DMS 273 (cell line): ENCODE results near the gene GBGT1.
A peak's percentile ranks its signal among the peaks of the same experiment; 100 is the strongest.

Experiments
- DNase-seq: peaks from one replicate; lab custom pipeline; 2025; ENCODE audit not compliant: unreplicated experiment; lab: John Stamatoyannopoulos, UW

The GBGT1 gene

DNA sequence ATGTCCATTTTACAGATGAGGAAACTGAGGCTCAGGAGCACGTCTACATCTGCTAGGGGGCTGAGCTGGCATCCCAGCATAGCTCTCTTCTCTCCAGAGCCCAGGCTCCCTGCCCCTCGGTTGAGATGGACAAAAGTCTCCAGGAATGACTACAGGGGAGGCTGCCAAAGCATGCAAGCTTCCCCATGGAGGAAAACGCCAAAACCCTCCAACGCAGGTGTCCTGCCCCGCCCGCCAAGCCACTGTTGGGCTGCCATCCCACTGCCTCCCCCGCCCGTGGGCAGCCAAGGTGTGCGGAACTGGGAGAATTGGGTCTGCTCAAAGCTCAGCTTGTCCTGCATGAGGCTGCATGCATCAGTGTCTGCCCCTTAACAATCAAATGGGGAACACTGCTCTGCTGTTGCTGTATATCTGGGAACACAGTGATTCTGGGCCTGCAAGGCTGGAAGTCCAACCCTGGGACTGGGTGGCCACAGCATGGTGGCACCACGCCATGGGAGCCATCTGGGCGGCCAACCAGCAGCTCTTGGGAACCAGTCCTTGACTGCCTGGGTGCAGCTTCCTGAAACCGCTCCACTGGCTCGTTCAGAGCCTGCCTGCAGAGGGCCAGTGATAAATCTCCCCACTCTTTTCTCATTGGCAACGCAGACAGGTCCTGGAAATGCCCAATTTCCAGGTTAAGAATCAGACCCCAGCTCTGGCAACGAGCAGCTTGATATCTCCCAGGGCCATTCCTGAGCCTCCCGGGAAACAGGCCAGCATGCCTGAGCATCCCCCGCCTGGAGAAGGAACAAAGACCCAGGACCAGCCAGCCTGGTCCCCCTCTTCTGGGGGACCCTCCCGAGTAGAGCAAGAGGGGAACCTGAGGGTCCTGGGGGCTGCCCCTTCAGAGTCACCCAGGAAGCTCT, 46.2 kb downstream of the GBGT1 start:
- DNase-seq = peak; percentile 74

DNA sequence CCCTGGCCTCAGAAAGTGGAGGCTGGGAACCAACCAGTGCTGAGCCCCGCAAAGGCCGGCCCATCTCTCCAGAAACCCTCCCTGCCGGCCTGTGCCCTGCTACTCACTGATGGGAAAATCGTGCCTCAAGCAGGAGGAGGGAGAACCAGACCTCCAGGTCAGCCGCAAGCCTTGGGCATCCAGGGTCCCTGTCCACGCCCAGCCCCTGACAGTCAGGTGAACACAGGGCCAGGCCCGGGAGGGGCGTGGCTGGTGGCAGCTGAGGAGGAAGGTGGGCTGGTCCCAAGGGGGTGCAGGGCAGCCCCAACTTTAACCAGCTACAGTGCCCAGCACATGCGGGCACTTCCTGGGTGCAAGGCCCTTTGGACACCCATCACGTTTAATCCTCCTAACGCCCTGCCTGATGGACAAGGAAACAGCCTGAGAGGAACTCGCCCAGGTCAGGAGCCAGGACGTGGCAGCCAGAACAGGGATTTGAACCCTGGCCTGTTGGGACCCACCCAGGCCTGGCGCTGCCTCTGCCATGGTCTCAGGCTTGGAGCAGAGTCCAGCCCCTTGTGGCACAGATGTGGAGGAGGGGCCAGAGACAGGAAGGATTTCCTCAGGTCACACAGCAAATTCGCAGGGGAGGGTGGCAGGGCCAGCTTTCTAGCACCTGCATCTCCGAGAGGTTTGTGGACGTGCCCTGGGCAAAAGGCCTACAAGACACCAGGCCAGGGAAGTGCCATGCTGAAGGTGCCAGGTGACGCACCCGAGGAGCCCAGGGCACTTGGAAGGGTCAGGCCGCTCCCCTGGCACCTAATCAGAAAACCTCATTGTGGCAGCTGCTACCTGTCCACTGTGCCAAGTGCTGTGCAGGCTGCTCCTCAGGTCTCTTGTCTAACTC, 47.1 kb downstream of the GBGT1 start:
- no peak for DNase-seq

DNA sequence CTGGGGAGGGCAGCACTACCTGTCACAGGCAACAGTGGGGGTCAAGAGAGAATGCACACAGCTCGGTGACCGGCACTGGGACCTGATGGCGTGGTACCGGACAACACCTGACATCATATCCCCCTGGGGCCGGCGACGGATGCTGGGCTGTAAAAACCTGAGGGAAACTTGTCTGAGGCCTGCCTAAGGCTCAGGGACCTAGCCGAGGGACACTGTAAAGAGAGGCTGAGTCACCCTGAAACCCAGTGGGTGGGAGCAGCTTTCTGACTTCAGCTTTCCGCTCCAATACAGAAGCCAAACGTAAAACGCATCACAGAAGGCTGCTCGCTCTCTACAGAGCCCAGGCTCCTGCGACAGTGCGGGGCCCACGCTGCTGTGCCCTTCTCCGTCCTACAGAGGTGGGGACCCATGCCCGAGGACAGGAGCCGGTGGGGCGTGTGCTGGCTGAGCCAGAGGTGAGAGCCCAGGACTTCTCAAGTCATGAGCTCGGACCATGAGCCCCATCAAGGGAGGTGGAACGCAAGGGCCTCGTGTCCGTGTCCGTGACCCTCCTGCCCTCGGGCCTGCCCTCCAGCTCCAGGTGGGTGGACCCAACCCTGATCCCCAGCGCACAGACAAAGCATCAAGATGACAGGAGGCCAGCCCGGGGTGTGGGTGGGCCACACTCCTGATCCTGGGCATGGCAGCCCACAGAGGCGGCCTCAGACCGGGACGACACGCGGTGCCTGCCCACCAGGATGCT, 47.9 kb downstream of the GBGT1 start:
- DNase-seq = no peak

DNA sequence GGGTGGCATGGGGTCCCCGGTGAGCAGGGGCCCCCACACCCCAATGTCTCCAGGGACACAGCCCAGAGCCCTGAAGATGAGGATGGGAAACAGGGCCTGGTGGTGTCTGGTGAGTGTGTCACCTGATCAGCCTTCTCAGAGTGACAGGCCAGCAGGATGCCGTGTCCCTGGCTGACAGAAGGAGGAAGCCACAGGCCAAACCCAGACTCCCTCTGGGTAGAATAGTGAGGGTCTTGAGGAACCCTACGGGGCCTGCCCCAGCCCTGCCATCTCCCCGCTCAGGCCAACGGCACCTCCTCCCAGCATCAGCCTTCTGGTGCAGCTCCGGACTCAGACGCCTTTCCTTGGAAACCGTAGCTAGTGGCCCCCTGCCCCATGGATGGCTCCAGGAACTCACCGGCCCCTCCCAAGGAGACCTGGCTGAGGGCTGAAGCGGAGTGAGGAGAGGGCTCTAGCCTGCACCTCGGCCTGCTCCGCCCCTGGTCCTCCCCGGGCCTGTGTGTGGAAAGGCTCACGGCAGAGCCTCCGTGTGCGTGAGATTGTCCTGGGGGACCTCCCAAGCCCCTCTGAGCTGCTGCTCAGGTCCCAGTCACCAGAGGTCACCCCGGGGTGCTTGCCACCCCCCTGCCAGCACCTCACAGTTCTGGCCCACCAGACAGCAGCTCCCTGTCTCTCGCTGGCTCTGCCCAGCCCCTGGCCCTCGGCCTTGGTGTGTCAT, 48.7 kb downstream of the GBGT1 start:
- peak; percentile 54 for DNase-seq

DNA sequence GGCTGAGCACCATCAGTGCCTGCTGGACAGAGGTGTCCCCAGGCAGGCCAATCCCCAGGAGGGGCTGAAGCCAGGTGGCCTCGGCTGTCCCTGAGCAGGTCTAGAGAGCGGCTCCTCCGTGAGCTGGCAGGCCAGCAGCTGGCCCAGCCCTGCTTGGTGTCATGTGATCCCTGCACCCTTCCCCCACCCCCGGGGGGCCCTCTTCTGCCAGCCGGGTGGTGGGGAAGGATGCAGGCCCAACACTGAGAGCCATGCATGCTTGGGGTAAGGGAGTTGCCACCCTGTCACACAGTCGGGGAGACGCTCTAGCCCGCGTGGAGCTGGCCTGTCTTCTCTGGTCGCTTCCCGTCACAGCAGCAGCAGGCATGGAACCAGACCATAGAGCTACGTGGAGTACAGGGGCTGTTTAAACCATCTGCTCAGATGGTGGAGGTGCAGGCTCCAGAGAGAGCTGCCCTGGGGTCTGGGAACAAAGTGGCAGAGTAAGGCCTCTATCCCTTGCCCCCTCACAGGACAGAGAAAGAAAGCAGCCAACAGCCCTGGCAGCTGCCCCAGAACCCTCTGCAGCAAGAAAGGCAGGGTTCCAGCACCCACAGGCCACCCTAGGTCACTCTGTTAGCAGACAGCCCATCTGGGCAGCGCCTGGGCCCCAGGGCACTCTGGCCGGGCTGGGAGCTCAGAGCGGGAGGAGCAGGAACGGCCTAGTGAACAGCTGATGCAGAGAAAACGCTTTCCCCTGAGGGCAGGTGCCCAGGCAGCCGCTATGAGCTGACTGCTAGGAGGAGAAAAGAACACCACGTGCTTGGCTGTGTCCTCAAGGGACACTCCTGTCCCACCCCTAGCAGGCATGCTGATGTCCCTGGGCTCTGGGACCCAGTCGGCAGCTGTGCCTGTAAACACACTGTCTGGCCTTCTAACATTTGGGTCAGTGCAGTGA, 49.5 kb downstream of the GBGT1 start:
- peak; percentile 87 for DNase-seq

GRCh38 chr9:133113163-133113948, 50.4 kb downstream of the GBGT1 start:
- no peak for DNase-seq

DNA sequence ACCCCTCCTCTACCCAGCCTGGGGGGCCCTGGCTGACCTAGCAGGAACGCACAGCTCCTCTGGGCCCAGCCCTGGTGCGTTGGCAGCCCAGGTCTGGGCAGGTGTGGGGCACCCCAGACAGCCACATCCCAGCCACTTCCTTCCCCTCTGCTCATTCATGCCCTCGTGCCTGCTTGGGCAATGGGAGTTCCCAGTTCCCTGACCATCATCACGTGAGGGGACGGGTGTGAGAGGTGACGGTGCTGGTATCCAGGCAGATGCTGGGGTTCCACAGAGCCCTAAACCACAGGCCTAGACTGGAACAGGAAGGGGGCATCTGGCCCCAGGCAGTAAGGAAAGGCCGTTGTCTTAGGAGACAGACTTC, 51.1 kb downstream of the GBGT1 start:
- no peak for DNase-seq

GRCh38 chr9:133111808-133112662, 51.7 kb downstream of the GBGT1 start:
- DNase-seq = no peak

GRCh38 chr9:133109931-133110650, 53.6 kb downstream of the GBGT1 start:
- no peak for DNase-seq

DNA sequence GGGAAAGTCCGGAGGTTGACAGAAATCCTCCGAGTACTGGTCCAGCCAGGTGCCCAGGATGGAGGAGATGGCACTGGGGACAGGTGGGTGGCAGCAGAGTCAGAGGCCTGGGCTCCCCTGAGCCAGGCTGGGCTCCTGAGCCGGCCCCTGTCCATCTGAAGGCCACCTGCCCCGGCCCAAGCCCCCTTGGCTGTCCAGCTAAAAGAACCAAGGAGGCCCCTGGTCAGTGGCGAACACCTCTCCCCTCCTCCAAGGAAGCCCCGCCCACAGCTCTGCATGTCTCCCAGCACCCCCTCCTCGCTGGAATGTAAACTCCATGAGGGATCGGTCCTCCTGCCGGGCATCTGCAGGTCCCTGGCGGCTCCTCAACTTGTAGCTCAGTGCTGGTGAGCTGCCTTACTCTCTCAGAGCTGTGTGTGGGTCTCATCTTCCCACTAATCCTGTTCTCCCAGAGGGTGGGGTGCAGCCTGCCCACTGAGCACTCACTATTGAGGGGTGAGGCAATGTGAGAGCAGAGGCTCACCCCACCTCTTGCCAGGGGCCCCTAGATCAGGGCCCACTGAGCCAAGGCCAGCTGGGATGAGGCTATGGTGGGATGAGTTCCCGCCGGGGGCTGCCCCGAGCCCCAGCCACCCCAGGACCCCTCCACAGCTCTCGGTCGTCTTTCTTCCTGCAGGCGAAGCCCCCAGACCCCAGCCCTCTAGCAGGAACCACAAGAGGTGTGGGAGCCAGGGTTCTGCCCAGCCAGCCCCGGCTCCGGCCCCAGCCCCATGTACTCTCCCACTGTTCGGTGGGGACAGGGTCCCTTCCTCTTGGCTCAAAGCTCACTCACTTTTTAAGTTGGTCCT, 54.7 kb downstream of the GBGT1 start:
- DNase-seq = no peak

- DNase-seq = no peak
Measured at GRCh38 chr9:133107961-133108793, 55.5 kb downstream of the GBGT1 start.

DNA sequence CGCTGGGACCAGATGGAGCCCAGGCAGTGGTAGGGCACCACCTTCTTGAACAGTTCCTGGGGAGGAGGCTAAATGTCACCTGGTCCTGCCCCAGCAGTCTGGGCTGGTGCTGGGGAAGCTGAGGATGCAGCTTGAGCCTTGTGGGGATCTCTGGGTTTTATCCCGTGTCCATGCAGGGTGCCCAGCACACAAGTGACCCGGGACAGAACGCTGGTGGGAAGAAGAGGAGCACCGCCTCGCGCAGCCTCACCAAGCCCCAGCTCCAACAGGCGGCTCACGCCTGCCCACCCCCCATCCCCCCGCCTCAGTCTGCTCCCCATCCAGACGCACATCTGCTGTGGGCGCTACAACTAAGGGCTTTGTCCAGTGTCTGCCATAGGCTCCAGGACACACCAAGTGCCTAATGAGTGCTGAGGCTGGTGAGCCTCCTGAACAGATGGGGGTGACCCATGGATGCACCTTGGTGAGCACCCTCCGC, 56.4 kb downstream of the GBGT1 start:
- DNase-seq = no peak

- no peak for DNase-seq
Measured at GRCh38 chr9:133106511-133107244, 57.0 kb downstream of the GBGT1 start.

DNA sequence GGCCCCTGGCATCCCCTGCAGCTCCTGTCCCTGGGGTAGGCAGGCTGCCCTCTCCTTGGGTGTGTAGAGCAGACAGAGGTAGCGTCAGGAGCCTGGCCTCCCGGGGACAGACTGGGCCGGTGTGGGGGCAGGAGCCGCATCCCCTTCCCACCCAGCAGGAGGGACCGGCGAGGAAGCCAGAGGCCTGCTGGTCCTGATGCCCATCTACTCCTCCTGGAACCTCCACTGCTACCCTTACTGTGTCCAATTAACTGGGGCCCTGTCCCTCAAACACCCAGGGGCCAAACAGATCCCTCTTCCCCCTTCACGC, 58.3 kb downstream of the GBGT1 start:
- DNase-seq = no peak
